ENCODE measurements around the gene RAD51. TPM values are rescaled to one million over a fixed set of nuclear protein-coding genes. Genes with fewer than 3 reads are reported as not detected.

Gene RAD51
- total and polyA plus RNA-seq, 2 of the 8 experiments (the other 6 are each of a cell fraction or from before 2014, with no cell fraction given) = 32.2 to 42.4 TPM

DNA sequence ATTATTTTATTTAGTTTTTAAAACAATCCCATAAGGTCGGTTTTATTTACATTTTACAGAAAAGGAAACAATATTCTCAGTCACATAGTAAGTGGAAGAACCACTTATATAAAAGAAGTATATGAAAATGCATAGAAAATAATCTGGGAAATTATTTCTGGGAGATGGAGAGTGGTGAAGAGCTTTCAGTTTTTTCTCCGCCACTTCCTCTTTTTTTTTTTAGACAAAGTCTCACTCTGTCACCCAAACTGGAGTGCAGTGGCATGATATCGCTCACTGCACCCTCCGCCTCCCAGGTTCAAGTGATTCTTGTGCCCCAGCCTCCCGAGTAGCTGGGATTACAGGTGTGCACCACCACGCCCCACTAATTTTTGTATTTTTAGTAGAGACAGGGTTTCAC is 21.2 kb downstream of the RAD51 start (continued):
- TF ChIP-seq, protein P1, sequence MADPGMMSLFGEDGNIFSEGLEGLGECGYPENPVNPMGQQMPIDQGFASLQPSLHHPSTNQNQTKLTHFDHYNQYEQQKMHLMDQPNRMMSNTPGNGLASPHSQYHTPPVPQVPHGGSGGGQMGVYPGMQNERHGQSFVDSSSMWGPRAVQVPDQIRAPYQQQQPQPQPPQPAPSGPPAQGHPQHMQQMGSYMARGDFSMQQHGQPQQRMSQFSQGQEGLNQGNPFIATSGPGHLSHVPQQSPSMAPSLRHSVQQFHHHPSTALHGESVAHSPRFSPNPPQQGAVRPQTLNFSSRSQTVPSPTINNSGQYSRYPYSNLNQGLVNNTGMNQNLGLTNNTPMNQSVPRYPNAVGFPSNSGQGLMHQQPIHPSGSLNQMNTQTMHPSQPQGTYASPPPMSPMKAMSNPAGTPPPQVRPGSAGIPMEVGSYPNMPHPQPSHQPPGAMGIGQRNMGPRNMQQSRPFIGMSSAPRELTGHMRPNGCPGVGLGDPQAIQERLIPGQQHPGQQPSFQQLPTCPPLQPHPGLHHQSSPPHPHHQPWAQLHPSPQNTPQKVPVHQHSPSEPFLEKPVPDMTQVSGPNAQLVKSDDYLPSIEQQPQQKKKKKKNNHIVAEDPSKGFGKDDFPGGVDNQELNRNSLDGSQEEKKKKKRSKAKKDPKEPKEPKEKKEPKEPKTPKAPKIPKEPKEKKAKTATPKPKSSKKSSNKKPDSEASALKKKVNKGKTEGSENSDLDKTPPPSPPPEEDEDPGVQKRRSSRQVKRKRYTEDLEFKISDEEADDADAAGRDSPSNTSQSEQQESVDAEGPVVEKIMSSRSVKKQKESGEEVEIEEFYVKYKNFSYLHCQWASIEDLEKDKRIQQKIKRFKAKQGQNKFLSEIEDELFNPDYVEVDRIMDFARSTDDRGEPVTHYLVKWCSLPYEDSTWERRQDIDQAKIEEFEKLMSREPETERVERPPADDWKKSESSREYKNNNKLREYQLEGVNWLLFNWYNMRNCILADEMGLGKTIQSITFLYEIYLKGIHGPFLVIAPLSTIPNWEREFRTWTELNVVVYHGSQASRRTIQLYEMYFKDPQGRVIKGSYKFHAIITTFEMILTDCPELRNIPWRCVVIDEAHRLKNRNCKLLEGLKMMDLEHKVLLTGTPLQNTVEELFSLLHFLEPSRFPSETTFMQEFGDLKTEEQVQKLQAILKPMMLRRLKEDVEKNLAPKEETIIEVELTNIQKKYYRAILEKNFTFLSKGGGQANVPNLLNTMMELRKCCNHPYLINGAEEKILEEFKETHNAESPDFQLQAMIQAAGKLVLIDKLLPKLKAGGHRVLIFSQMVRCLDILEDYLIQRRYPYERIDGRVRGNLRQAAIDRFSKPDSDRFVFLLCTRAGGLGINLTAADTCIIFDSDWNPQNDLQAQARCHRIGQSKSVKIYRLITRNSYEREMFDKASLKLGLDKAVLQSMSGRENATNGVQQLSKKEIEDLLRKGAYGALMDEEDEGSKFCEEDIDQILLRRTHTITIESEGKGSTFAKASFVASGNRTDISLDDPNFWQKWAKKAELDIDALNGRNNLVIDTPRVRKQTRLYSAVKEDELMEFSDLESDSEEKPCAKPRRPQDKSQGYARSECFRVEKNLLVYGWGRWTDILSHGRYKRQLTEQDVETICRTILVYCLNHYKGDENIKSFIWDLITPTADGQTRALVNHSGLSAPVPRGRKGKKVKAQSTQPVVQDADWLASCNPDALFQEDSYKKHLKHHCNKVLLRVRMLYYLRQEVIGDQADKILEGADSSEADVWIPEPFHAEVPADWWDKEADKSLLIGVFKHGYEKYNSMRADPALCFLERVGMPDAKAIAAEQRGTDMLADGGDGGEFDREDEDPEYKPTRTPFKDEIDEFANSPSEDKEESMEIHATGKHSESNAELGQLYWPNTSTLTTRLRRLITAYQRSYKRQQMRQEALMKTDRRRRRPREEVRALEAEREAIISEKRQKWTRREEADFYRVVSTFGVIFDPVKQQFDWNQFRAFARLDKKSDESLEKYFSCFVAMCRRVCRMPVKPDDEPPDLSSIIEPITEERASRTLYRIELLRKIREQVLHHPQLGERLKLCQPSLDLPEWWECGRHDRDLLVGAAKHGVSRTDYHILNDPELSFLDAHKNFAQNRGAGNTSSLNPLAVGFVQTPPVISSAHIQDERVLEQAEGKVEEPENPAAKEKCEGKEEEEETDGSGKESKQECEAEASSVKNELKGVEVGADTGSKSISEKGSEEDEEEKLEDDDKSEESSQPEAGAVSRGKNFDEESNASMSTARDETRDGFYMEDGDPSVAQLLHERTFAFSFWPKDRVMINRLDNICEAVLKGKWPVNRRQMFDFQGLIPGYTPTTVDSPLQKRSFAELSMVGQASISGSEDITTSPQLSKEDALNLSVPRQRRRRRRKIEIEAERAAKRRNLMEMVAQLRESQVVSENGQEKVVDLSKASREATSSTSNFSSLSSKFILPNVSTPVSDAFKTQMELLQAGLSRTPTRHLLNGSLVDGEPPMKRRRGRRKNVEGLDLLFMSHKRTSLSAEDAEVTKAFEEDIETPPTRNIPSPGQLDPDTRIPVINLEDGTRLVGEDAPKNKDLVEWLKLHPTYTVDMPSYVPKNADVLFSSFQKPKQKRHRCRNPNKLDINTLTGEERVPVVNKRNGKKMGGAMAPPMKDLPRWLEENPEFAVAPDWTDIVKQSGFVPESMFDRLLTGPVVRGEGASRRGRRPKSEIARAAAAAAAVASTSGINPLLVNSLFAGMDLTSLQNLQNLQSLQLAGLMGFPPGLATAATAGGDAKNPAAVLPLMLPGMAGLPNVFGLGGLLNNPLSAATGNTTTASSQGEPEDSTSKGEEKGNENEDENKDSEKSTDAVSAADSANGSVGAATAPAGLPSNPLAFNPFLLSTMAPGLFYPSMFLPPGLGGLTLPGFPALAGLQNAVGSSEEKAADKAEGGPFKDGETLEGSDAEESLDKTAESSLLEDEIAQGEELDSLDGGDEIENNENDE (IDR thresholded peaks at IDR 0.05; ENCODE audit: insufficient replicate concordance, low read length) = no peak
- TF ChIP-seq, protein P2, sequence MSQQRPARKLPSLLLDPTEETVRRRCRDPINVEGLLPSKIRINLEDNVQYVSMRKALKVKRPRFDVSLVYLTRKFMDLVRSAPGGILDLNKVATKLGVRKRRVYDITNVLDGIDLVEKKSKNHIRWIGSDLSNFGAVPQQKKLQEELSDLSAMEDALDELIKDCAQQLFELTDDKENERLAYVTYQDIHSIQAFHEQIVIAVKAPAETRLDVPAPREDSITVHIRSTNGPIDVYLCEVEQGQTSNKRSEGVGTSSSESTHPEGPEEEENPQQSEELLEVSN (IDR thresholded peaks at IDR 0.05) = no peak
- TF ChIP-seq ATF3 (IDR thresholded peaks at IDR 0.05; ENCODE audit: insufficient read depth, low read depth, low read length) = no peak
- TF ChIP-seq HDAC6 (IDR thresholded peaks at IDR 0.05; ENCODE audit: low read depth, low read length) = no peak
- TF ChIP-seq FOSL1 (IDR thresholded peaks at IDR 0.05; ENCODE audit: insufficient read depth, low read depth, low read length) = no peak
